Stimulated activated CD4-positive, alpha-beta T cell treated with anti-CD3 and anti-CD28 coated beads, Interleukin-1b, Interleukin-23, amount 100 ng/mL, for 1 hour (primary cell): ENCODE results near the gene TMEM258.

Experiments
- DNase-seq, 2 donors: peaks; one replicate each; pipeline ENCODE4 v3.0.0-alpha.2; 2020; ENCODE audit warnings: low read depth in 2 of 2

Gene TMEM258

DNA sequence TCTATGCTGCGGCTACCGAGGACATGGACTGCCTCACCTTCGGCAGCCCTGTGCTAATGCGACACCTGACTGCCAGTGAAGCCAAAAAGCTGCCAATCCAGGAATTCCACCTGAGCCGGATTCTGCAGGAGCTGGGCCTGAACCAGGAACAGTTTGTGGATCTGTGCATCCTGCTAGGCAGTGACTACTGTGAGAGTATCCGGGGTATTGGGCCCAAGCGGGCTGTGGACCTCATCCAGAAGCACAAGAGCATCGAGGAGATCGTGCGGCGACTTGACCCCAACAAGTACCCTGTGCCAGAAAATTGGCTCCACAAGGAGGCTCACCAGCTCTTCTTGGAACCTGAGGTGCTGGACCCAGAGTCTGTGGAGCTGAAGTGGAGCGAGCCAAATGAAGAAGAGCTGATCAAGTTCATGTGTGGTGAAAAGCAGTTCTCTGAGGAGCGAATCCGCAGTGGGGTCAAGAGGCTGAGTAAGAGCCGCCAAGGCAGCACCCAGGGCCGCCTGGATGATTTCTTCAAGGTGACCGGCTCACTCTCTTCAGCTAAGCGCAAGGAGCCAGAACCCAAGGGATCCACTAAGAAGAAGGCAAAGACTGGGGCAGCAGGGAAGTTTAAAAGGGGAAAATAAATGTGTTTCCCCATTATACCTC, 3.6 kb upstream of the TMEM258 start:
- no peak for DNase-seq

DNA sequence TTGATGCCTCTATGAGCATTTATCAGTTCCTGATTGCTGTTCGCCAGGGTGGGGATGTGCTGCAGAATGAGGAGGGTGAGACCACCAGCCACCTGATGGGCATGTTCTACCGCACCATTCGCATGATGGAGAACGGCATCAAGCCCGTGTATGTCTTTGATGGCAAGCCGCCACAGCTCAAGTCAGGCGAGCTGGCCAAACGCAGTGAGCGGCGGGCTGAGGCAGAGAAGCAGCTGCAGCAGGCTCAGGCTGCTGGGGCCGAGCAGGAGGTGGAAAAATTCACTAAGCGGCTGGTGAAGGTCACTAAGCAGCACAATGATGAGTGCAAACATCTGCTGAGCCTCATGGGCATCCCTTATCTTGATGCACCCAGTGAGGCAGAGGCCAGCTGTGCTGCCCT, 3.1 kb upstream of the TMEM258 start:
- DNase-seq, result no peak

DNA sequence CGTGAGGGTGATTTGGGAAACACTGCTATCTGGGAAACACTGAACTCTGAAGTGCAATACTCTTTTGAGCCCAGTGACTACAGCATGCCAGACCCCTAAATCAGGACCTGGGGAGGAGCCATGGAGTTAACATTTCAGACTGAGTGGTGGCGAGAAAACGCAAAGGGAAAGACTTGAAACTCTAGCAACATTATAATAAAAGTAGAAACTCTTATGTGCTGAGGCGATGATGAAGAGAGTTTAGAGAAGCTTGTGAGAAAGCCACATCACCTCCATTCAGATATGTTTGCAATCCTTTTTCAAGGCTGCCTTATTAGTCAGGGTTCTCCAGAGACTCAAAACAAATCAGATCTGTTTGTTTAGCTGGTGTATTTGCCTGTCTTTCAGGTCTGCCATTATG, 2.2 kb upstream of the TMEM258 start:
- DNase-seq, result no peak

DNA sequence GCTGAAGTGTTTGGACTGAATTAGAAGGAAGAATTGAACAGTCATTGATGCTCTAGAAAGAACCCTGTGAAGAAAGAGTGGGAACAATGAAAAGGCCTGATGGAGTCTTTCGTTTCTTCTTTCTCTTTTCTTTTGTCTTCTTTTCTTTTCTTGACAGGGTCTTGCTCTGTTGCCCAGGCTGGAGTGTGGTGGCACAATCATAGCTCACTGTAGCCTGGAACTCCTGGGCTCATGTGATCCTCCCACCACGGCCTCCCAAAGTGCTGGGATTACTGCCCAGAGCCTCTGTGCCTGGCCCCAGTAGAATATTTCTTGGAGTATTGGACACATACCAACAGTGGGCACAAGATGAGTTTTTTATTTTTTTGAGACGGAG, 1.4 kb upstream of the TMEM258 start:
- no peak for DNase-seq

DNA sequence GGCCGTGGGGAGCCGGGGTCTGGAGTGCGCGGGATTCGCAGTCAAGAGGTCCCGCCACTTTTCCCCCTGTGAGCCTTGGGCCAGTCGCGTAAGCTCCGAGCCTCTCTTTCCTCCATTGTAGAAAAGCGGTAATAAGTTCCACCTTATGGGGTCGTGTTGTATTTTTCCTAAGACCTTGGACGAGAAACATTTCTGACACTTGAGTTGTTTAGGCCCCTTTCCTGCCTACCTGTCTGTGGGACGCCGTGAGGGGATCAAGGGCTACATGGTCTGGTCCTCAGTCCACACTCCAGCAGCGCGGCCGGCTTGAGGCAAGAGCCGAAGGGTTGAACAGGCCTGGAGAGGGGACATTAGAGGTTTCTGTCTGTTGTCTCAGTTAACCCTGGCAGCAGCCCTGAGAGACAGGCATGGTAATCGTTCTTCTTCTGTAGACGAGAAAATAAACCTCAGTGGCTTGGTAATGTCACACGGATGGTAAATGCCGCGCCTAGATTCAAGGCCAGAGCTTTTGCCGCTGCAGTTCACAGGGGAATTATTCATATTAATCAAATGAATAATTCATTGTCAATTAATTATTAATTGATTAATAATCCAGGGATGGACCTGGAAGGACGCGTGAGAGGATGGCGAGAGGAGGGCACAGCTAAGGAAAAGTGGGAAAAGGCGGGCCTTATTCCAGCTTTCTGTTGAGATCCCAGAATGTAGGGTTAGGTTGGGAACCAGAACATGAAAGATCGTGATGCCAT, 857 bp upstream of the TMEM258 start:
- DNase-seq, result no peak

DNA sequence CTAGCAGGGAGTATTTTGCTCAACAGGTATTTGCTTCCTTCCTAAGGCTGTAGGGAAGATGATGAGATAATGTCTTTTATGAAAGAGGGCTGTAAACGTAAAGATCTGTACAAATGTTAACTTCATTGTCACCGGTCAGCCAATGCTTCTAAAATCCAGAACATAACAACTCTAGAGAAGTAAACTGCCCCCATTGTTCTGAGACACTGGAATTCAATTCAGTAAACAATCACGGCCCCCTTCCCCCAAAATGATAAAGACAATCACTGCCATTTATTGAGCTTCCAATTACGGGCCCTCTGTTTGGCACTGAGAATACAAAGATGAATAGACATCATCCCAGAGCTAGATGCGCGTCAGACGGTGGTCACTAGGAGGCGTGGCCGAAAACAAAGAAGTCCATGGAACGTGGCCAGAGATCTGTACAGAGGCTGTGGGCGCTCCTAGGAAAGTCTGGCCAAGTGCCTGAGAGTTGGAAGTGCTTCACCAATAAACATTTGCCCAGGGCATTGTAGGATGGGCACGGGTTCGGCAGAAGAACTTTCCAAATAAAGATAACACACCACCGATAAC, 576 bp downstream of the TMEM258 start:
- DNase-seq, result no peak

DNA sequence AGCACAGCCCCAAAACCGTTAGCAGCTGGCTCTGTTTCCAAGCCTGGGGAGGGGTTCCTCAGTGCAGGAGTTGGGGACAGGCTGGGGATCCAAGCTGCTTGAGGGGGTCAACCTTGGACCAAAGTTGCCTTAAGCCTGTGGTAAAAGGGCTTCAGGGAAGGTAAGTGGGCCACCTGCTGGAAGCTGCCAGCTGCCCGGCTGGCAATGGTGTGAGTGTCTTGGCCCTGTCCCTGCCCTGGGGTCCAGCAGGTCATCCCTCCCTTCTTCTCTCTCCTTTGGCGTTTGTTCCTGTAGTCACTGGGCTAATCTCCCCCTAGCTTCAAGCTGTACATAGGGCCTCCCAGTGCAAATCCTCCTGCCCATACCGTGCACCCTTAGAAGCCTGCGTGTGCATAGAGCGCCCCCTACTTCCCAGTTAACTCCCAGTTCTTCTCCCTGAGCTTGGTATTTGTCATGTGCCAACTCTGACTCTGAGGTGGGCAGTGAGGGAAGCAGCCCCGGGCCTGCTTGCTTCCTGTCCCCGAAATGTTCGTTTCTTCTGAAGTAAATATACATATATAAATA, 4.4 kb downstream of the TMEM258 start:
- no peak for DNase-seq

DNA sequence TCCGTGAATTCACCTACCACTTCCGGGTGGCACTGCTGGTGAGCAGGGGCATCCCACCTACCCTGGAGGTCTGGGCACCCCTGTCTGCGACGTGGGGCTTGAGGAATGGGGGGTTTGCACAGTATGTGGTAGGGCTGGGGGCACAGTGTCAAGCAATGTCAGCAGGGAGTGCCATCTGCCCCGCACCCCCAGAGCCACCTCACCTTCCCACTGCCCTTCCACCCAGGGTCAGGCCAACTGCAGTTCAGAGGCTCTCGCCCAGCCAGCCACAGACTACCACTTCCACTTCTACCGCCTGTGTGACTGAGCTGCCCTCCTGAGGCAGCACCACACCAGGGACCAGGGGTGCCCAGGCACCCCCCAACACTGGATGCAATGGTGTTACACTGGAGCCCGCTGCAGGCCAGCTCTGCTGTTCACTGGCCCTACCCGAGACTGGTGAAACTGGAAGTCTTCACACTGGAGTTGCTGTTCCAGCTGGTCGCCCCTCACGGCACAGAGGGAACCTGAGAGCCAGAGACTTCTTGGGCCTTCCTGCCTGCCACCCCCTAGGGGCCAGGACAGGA, 6.5 kb downstream of the TMEM258 start:
- no peak for DNase-seq

DNA sequence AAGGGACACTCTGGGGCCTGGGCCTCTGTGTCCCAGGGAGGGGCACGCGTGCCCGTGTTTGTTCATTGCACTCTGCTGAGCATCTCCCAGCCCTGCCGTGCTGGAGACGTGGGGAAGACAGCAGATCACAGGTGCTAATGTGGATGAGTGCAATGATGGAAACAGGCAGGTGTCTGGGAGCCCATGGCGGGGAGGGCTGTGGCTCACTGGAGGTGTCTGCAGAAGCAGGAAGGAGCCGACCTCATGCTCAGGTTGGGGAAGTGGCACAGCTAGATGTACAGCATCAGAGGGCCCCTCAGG, 7.9 kb downstream of the TMEM258 start:
- no peak for DNase-seq

DNA sequence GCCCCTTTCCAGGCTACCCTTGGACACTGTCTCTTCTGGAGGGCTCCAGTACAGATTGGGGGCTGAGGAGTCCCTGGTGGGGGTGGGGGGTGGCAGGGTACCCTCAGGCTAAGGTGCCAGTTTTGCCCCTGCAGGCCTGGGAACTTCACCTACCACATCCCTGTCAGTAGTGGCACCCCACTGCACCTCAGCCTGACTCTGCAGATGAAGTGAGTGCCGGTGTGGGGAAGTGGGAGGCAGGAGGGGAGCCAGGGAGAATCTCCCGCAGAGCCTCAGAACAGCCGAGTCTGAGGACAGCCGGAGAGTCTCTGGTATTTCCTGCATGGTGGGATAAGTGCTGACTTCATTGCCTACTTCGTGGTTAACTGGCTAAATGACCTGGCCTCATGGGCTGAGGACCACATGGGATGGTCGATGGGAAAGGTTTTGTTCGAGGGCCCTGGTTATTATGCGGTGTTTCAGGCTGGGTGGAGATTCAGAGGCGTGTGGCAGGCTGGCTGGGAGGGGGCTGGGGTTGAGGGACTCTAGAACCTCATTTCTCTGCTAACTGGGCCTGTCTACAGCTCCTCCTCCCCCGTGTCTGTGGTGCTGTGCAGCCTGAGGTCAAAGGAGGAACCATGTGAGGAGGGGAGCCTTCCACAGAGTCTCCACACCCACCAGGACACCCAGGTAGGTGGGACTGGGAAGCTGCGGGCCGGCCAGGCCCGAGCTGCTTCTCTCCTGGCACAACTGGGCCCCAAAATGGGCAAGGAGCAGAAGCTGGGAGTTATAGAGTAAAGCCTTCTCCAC, 8.5 kb downstream of the TMEM258 start:
- no peak for DNase-seq

DNA sequence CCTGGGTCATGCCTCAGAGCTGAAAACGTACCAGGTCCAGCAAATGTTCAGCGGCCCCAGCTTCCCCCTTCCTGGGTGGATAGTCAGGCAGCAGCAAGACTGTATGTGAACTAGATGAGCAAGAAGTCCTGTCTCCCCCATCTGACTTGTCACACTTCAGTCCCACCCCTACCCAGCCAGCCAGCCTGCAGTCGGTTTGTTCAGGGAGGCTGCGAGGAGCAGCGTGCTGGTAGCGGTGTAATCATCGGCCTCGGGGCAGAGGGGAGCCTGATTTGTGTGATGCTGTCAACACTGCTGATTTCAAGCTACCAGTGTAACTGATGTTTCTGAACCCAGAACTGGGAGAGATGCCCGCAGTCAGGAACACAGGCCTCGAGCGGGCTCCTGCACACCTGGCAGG, 9.6 kb downstream of the TMEM258 start:
- no peak for DNase-seq

DNA sequence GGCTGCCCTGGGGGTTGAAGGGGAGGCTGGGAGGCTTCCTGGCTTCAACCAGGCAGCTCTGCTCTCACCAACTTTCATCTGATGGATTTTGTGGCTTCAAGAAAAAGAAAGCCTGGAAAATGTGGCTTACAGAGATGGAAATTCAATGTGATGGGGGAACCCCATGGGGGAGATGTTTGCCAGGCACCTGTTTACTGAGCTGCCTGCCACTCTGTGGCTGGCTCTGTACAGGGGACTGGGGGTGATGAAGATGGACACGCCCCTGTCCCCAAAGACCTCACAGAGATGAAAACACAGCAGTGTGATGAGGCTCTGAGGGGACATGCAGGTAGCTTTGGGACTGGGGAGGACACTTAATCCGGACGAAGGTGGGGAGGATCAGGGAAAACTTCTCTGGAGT, 10.1 kb downstream of the TMEM258 start:
- no peak for DNase-seq

DNA sequence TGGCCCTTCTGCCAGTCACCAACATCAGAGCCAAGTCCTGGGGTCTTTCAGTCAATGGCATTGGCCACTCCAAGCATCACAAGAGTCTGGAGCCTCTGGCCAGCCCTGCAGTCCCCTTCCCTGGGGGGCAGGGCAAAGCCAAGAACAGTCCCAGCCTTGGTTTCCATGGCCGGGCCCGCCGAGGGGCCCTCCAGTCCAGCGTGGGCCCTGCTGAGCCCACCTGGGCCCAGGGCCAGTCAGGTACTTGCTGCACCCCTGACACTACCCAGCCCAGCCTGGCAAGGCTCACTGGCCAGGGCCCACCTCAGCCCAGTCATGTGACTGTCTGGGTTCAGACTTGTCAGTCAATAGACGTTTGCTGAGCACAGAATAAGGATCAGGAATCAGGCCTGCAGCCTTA, 10.8 kb downstream of the TMEM258 start:
- DNase-seq, result no peak

DNA sequence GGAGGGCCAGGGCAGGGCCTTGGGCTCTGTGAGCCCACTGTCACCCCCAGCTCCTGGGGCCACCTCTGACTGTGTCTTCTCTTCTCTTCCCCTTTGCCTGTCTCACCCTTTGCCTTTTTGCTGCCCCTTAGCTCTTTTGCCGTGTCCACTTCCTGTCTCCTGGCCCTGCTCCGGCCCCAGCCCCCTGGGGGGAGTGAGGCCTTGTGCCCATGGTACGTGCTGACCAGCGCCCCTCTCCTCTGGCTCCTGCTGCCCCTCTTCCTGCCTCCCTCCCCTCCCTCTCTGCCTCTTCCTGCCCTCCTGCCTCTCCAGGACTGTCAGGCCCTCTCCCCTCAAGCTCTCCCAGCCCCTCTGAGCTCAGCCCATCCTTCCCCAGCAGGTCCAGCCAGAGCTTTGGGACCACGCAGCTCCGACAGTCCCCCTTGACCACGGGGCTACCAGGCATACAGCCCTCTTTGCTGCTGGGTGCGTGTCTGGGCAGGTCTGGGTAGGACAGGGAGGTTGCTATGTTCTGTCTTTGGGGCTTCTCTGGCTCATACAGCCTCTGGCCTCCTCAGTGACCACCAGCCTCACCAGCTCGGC, 11.7 kb downstream of the TMEM258 start:
- no peak for DNase-seq

DNA sequence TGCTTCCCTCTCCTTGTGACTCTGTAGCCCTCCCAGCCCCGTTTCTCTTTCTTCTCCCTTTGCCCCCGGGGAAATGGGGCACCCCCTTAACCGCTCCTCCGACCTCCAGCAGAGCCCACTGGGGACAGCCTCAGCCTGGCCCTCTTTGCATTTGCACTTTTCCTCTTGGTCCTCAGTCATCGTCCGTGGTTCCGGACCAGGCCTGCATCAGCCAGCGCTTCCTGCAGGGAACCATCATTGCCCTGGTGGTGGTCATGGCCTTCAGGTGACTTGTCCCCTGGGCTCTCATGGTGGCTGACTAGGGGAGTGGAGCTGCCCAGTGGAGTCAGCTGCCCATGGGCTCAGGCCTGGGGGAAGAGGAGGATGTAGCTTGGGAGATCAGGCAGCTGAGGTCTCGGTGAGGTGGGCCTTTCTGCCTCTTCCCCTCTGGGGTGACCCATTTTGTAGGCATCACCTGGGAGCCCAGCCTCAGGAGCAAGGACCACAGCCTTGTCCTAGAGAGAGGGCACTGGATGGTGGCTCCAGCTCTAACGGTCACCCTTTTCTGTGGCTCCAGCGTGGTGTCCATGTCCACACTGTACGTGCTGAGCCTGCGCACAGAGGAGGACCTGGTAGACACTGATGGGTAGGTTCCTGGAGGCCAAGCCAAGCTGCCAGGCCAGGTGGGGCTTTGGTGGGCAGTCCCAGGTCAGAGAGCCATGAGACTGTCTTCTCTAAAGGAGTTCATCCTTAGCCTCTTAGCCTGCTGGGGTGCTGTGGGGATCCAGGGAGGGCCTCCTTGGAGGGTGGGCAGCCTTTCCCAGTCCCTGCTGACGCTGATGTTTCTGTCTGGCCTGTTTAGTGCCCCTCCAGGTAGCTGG, 12.5 kb downstream of the TMEM258 start:
- no peak for DNase-seq

DNA sequence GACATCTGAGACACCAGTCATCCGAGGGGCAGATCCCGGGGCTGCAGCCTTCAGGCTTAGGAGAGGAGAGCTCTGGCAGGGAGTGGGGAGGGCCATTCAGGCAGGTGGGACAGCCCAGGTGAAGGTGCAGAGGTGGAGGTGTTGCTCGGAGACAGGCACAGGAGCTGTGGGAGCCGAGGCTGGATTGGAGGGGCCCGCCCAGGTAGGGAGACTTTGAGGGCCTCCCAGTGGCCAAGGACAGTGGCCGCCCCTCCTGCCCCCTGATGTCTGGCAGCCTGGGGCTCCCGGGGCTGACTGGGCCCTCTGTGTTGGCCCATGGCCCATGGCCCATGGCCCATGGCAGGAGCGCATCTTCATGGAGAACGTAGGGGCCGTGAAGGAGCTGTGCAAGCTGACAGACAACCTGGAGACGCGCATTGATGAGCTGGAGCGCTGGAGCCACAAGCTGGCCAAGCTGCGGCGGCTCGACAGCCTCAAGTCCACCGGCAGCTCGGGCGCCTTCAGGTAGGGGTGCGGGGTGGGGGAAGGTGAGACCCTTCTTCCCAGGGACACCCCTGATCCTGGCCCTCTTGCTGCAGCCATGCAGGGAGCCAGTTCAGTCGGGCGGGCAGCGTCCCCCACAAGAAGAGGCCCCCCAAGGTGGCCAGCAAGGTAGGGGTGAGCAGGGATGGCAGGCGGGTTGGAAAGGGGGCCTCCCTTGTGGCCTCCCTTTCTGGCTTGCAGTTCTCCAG, 13.3 kb downstream of the TMEM258 start:
- DNase-seq, result no peak

DNA sequence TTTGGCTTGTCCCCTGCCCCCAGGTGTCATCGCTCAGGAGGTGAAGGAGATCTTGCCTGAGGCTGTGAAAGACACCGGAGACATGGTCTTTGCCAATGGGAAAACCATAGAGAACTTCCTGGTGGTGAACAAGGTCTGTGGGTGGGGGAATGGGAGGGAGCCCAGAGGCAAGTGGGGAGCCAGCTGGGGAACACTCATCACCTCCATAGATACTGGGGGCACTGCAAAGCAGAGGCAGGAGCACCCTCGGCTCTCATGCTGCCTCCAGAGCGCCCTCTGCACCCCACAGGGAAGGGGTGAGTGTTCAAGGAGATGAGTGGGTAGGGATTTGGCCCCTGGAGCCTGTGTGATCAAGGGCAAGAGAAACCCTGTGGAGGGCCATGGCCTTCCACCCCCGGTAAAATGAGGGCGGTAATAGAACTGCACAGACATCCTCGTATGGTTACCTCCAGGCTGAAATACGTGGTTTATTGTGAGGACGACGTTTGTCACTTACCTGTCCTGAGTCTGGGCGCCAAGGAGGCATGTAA, 14.0 kb downstream of the TMEM258 start:
- no peak for DNase-seq

DNA sequence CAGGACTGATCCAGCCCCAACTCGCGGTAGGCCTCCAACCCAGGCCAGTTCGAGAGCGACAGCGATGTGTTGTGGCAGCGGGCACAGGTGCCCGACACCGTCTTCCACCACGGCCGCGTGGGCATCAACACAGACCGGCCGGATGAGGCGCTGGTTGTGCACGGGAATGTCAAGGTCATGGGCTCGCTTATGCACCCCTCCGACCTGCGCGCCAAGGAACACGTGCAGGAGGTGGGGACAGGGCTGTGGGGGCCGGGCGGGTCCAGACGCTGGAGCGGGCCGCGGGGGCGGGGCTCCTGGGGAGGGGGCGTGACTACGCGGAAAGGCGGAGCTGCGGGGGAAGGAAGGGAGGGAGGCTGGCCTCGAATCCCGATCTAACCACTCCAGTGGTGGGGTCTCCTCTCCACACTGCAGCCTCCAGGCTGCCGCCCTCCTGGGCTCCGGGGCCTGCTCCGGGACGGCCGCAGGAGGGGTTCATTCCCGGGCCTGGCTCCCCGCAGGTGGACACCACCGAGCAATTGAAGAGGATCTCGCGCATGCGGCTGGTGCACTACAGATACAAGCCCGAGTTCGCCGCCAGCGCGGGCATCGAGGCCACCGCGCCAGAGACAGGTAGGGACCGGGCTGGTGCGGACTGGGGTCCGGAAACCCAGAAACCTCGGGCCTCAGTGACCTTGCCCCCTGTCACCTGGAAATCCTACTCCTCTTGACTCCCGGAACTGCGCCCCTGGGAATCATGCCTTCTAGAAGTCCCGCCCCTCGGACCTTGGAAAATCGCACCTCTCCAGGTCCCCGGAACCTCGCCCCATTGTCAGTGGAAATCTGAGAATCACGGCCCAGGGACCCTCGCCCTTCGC, 14.9 kb downstream of the TMEM258 start:
- peak in 1 of 2 donors; percentile 56 for DNase-seq

DNA sequence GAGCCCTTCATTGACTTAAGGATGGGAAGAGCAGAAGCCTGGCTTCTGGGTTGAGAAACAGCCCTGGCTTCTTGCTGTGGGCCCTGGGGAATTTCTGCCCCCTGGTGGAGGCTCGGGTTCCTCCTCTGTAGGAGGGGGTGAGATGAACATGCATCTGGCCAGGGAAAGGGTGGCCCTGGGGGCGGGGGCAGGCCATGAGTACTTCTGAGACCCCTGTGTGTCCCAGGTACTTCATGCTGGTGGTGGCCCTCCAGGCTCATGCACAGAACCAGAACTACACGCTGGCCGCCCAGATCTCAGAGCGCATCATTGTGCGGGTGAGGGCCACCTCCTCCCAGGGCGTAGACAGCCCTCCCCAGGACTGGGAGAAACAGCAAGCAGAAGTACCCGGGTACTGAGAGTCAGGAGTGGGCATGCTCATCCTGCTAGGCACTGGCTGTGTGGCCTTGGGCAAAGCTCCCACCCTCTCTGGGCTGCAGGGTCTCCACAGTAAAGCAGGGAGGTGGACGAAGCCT, 15.8 kb downstream of the TMEM258 start:
- peak in 1 of 2 donors; percentile 45 for DNase-seq
